NCI-H82 treated with DMSO at 0.1 percent for 48 hours (cell line): Measurements from ENCODE around the gene PSG3.
"Not testable (repeated sequence)": the region's sequence is repeated elsewhere in the genome, so short reads cannot be mapped to it uniquely, and the experiment has no call there.

Source experiments
- DNase-seq: peaks from one replicate; lab custom pipeline; 2025; ENCODE audit not compliant: unreplicated experiment; lab: John Stamatoyannopoulos, UW

PSG3 gene

DNA sequence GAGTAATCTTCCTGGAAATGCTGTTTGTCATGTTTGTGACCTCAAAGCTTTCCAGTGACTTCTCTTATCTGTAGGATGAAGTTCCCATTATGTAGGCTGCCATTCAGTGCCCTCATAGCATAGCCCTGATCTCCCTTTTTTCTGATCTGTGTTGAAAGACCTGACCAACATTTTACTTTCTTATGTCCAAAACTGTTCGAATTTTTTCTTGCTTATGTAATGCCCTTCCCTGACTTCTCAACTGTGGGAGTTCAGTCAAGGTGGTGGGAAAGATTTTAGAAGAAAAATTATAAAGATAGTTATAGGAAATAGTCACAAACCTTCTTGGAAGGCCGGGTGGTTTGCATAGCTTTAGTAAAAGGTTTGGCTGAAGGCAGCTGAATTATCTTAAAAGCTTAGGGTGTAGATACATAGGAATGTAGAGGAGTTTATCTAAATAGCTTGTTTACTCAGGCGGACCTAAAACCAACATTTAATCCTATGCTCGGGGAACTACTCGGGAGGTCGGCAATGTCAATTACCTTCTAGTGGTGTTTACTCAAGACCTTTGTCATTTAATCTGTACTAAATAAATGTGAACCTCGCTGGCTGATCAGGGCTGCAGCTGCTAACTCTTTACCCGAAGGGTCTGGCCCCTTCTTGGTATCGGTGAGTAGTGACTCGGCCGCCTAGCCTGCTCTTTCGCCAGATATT lies 44.3 kb downstream of the PSG3 start:
- no peak for DNase-seq

DNA sequence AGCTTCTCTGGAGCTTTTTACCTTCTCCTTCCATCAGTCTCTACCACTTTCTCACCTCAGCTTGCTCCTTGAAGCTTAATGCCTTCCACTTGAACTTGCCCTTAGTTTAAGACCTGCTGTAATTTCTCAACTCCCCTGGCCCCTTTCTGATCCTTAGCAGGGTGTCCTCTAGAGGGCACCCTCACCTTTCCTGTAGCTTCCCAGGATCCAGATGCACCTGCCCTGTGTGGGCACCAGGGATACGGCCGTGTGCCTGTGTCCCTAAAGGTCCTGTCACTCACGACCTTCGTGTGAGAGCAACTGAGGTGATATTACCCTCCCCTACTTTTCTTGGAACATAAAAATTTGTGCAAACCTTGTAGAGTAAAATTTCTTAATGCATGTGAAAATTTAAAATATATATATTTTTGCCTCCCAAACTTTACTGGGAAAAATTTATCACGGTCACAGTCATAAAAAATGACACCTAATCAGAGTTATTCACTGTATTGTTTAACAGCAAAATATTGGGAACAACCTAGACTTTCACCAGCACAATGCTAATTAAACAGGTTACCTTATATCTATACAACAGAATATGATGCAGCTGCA lies 46.4 kb downstream of the PSG3 start:
- DNase-seq: no peak

DNA sequence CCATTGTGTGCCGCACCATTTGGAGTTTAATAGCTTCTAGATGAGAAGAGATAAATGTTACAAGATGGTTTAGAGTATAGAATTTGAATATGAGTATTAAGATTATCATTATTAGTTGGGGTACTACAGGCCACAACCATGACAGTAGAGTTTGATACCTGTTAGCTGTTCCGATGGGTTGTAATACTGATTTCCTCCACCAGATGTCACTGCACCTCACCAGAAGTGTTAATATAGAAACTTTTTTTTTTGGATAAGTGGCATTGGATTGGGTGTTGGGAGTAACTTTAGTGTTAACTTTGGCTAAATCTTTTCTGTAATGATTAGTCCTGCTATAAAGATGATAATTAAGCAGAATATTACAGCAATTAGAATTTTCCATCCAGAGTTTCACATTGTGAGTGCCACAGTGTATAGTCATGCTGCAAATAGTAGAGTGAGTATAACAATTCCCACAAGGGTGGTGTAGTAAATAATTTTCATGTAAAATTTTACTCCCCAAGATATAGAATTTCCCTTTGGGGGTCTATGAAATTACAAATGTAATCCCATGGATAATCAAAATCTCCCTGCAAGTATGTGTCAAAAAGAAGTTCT lies 56.3 kb downstream of the PSG3 start:
- no peak for DNase-seq

DNA sequence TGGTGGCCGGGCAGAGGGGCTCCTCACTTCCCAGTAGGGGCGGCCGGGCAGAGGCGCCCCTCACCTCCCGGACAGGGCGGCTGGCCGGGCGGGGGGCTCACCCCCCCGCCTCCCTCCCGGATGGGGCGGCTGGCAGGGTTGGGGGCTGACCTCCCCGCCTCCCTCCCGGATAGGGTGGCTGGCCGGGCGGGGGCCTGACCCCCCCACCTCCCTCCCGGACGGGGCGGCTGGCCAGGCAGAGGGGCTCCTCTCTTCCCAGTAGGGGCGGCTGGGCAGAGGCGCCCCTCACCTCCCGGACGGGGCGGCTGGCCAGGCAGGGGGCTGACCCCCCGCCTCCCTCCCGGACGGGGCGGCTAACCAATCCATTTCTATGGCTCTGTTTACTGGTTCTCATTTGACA lies 64.0 kb downstream of the PSG3 start:
- DNase-seq: not testable (repeated sequence)

DNA sequence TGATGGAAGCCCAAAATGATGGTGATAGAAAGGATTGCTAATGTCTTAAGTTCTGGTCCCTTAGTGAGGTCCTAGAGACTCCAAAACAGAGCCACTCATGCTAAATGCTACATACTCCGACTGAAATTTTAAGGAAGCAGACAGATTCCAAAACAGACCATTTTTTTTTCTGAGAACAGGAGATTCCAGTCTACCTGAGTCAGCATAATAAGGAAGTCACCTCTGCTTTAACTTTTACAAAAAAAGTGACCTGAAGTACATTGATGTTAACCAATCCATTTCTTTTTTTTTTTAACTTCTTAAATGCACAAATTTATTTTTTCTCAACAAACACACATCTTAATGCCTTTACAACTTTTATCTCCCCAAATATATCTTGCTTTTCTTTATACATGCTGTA lies 65.7 kb downstream of the PSG3 start:
- DNase-seq: not testable (repeated sequence)
